GM12891 (cell line): ENCODE measurements around the gene SAA1.

Experiments used
- POLR2A ChIP-seq: IDR thresholded peaks from 2 replicates; pipeline ENCODE4 v1.6.1; 2011; ENCODE audit warnings: low read depth, low read length, control low read depth
- POLR2AphosphoS5 ChIP-seq: IDR thresholded peaks from 2 replicates; pipeline ENCODE4 v1.6.1; 2011; ENCODE audit warnings: low read depth, low read length, control low read depth
- SPI1 ChIP-seq: IDR thresholded peaks from 2 replicates; pipeline ENCODE4 v1.6.1; 2011; ENCODE audit warnings: low read depth, low read length, control low read depth
- TAF1 ChIP-seq: IDR thresholded peaks from 2 replicates; pipeline ENCODE4 v1.6.1; 2011; ENCODE audit warnings: low read depth, low read length, control low read depth

- TF ChIP-seq POLR2AphosphoS5, result no peak
- no peak for TF ChIP-seq SPI1
- no peak for TF ChIP-seq POLR2A
- no peak for TF ChIP-seq TAF1
These were observed 5.1 kb downstream of the SAA1 start for GRCh38 chr11:18271206-18271605.
